NT2/D1 (cell line): ENCODE results near the gene GNE.

Experiments used
- SUZ12 ChIP-seq: IDR thresholded peaks from 2 replicates; pipeline ENCODE4 v1.6.1; 2011; ENCODE audit not compliant: insufficient read length, insufficient read depth; ENCODE audit errors: extremely low read depth
- YY1 ChIP-seq: IDR thresholded peaks from 2 replicates; pipeline ENCODE4 v1.6.1; 2011; ENCODE audit not compliant: insufficient read length, insufficient read depth
- ZNF274 ChIP-seq: IDR thresholded peaks from 2 replicates; pipeline ENCODE4 v1.6.1; 2011; ENCODE audit warnings: mild to moderate bottlenecking, low read depth, low read length

- TF ChIP-seq SUZ12 (no peak), ZNF274 (no peak), YY1 (no peak)
These were observed 35.8 kb downstream of the GNE start for GRCh38 chr9:36222449-36222848.
